Mesendoderm (in vitro differentiated cells): ENCODE data around the gene CROCC.

Experiments
- DNase-seq: peaks from one replicate; pipeline ENCODE4 v3.0.0; 2013
- H2AK5ac ChIP-seq: 2 replicates; pipeline ENCODE4 v1.6.1; 2013; ENCODE audit warnings: low read length, inconsistent platforms
- H2BK120ac ChIP-seq: 2 replicates; pipeline ENCODE4 v1.6.1; 2013; ENCODE audit warnings: low read depth, mild to moderate bottlenecking, low read length, moderate library complexity, mixed read lengths
- H2BK15ac ChIP-seq: replicated peaks from 2 replicates; pipeline ENCODE4 v1.6.1; 2013; ENCODE audit warnings: low read depth, mild to moderate bottlenecking, moderate library complexity
- H2BK5ac ChIP-seq: 2 replicates; pipeline ENCODE4 v1.6.1; 2013; ENCODE audit warnings: low read length, inconsistent platforms
- H3K18ac ChIP-seq: 2 replicates; pipeline ENCODE4 v1.6.1; 2013; ENCODE audit warnings: mild to moderate bottlenecking, low read length, mixed read lengths
- H3K23ac ChIP-seq: one replicate; pipeline ENCODE4 v1.6.1; 2013; ENCODE audit warnings: low read length
- H3K27ac ChIP-seq: 2 replicates; pipeline ENCODE4 v1.5.1; 2013; ENCODE audit warnings: low read depth, mild to moderate bottlenecking, inconsistent platforms, low read length, moderate library complexity
- H3K27me3 ChIP-seq: 2 replicates; pipeline ENCODE4 v1.6.1; 2013; ENCODE audit warnings: low read length, control low read depth, mild to moderate bottlenecking, inconsistent platforms; ENCODE audit not compliant: insufficient read depth, poor library complexity
- H3K36me3 ChIP-seq: 2 replicates; pipeline ENCODE4 v1.6.1; 2013; ENCODE audit warnings: low read length, inconsistent platforms; ENCODE audit not compliant: control insufficient read depth, insufficient read depth
- H3K4ac ChIP-seq: one replicate; pipeline ENCODE4 v1.6.1; 2013; ENCODE audit warnings: low read depth, mild to moderate bottlenecking, low read length, moderate library complexity
- H3K4me1 ChIP-seq: 2 replicates; pipeline ENCODE4 v1.6.1; 2013; ENCODE audit warnings: low read depth, low read length, inconsistent platforms; ENCODE audit not compliant: control insufficient read depth
- H3K4me2 ChIP-seq: 2 replicates; pipeline ENCODE4 v1.6.1; 2013; ENCODE audit warnings: low read length
- H3K4me3 ChIP-seq: 2 replicates; pipeline ENCODE4 v1.5.1; 2013; ENCODE audit warnings: mild to moderate bottlenecking, low read length
- H3K56ac ChIP-seq: one replicate; pipeline ENCODE4 v1.6.1; 2013; ENCODE audit warnings: low read length
- H3K79me1 ChIP-seq: 2 replicates; pipeline ENCODE4 v1.6.1; 2013; ENCODE audit warnings: low read length, inconsistent platforms
- H3K79me2 ChIP-seq: 2 replicates; pipeline ENCODE4 v1.6.1; 2013; ENCODE audit warnings: mild to moderate bottlenecking, low read length; ENCODE audit not compliant: control insufficient read depth, insufficient read depth
- H3K9ac ChIP-seq: 2 replicates; pipeline ENCODE4 v1.6.1; 2013; ENCODE audit warnings: low read length, inconsistent platforms
- H4K5ac ChIP-seq: one replicate; pipeline ENCODE4 v1.6.1; 2013; ENCODE audit warnings: low read length
- H4K8ac ChIP-seq: one replicate; pipeline ENCODE4 v1.6.1; 2013; ENCODE audit warnings: low read depth, mild to moderate bottlenecking, control low read depth, low read length, moderate library complexity
- WGBS: extraction: QIAGEN DNeasy Blood & Tissue Kit; methylation state at CpG from one replicate; pipeline ENCODE4 v1.1.7; 2013; ENCODE audit warnings: low lambda C conversion rate, missing lambda C conversion rate; ENCODE audit not compliant: insufficient coverage; ENCODE audit errors: extremely low coverage; 5-methylcytosine and 5-hydroxymethylcytosine counted together

Gene CROCC

GRCh38 chr1:17011439-17012307 lies 89.9 kb downstream of the CROCC start, which contains the start of gene ATP13A2:
Gene ATP13A2 (minus strand): TSS chr1:17011928. CDS start chr1:17011738, 190 bp downstream.
- Histone ChIP-seq H2AK5ac (no peak within 1 kb of the TSS), H3K4ac (peak within 1 kb of the TSS; percentile 19), H3K27me3 (no peaks in the 10 kb centered on the region), H3K4me3 (peak within 1 kb of the TSS; percentile 76), H3K79me2 (no peaks in the 10 kb centered on the region), H3K18ac (peak within 1 kb of the TSS; percentile 69), H4K5ac (no peak within 1 kb of the TSS), H3K9ac (peak within 1 kb of the TSS; percentile 80), H3K4me1 (peaks cover 12% of the 10 kb centered on the region), H3K4me2 (peak within 1 kb of the TSS; percentile 92), H3K36me3 (no peaks in the 10 kb centered on the region), H3K56ac (peak within 1 kb of the TSS; percentile 89), H3K23ac (peak within 1 kb of the TSS; percentile 45), H3K27ac (no peak within 1 kb of the TSS), H2BK120ac (peak within 1 kb of the TSS; percentile 9), H4K8ac (no peak within 1 kb of the TSS), H2BK15ac (no peak within 1 kb of the TSS), H3K79me1 (peaks cover 3% of the 10 kb centered on the region), H2BK5ac (no peak within 1 kb of the TSS)
- no CpG with 5 or more reads among the region's 94 CpGs for WGBS
- DNase-seq, result peak; percentile 96

- no peak overlapping the region for H3K18ac ChIP-seq
- no peak overlapping the region for H2BK5ac ChIP-seq
- H3K79me2 ChIP-seq, result no peaks in the 10 kb centered on the region
- no CpG with 5 or more reads among the region's 9 CpGs for WGBS
- H2BK120ac ChIP-seq, result no peak overlapping the region
- no peaks in the 10 kb centered on the region for H3K27me3 ChIP-seq
- H3K4me3 ChIP-seq, result no peak overlapping the region
- peaks cover 12% of the 10 kb centered on the region for H3K4me1 ChIP-seq
- no peak overlapping the region for H3K4ac ChIP-seq
- no peak overlapping the region for H3K27ac ChIP-seq
- no peak overlapping the region for H3K23ac ChIP-seq
- H3K4me2 ChIP-seq, result no peak overlapping the region
- H3K9ac ChIP-seq, result no peak overlapping the region
- H3K79me1 ChIP-seq, result peaks cover 3% of the 10 kb centered on the region
- H2AK5ac ChIP-seq, result no peak overlapping the region
- no peaks in the 10 kb centered on the region for H3K36me3 ChIP-seq
- H3K56ac ChIP-seq, result peak overlapping the region; percentile 34
- peak; percentile 39 for DNase-seq
- H4K5ac ChIP-seq, result no peak overlapping the region
- H4K8ac ChIP-seq, result no peak overlapping the region
- H2BK15ac ChIP-seq, result no peak overlapping the region
Observed at GRCh38 chr1:17012775-17013490, 91.2 kb downstream of the CROCC start.

- no peak overlapping the region for H3K56ac ChIP-seq
- no peak overlapping the region for H2AK5ac ChIP-seq
- no peak overlapping the region for H4K5ac ChIP-seq
- no CpG with 5 or more reads among the region's 13 CpGs for WGBS
- H3K79me2 ChIP-seq, result no peaks in the 10 kb centered on the region
- H3K4me2 ChIP-seq, result no peak overlapping the region
- H3K4ac ChIP-seq, result no peak overlapping the region
- H3K27me3 ChIP-seq, result no peaks in the 10 kb centered on the region
- H3K4me1 ChIP-seq, result peaks cover 12% of the 10 kb centered on the region
- no peak overlapping the region for H2BK120ac ChIP-seq
- H3K4me3 ChIP-seq, result no peak overlapping the region
- no peak overlapping the region for H4K8ac ChIP-seq
- no peak for DNase-seq
- H3K9ac ChIP-seq, result no peak overlapping the region
- no peak overlapping the region for H2BK15ac ChIP-seq
- no peak overlapping the region for H3K18ac ChIP-seq
- peaks cover 3% of the 10 kb centered on the region for H3K79me1 ChIP-seq
- H2BK5ac ChIP-seq, result no peak overlapping the region
- H3K23ac ChIP-seq, result no peak overlapping the region
- H3K36me3 ChIP-seq, result no peaks in the 10 kb centered on the region
- H3K27ac ChIP-seq, result no peak overlapping the region
Observed at GRCh38 chr1:17013491-17014320, 92.0 kb downstream of the CROCC start.

GRCh38 chr1:17014671-17015567 lies 93.2 kb downstream of the CROCC start:
- Histone ChIP-seq H4K8ac (no peak overlapping the region), H2BK5ac (no peak overlapping the region)
- WGBS, result no CpG with 5 or more reads among the region's 10 CpGs

GRCh38 chr1:17016317-17016661 lies 94.6 kb downstream of the CROCC start:
- Histone ChIP-seq H2BK15ac (no peak overlapping the region), H2BK5ac (no peak overlapping the region), H2AK5ac (no peak overlapping the region), H3K27me3 (no peaks in the 10 kb centered on the region), H3K36me3 (peaks cover 3% of the 10 kb centered on the region), H3K23ac (no peak overlapping the region), H3K9ac (no peak overlapping the region), H2BK120ac (no peak overlapping the region), H3K27ac (peak overlapping the region; percentile 43), H3K4me2 (no peak overlapping the region), H4K8ac (no peak overlapping the region), H3K79me1 (no peaks in the 10 kb centered on the region), H3K56ac (peak overlapping the region; percentile 73), H3K4ac (no peak overlapping the region), H4K5ac (no peak overlapping the region), H3K18ac (no peak overlapping the region), H3K4me3 (no peak overlapping the region), H3K4me1 (peaks cover 5% of the 10 kb centered on the region), H3K79me2 (no peaks in the 10 kb centered on the region)
- peak; percentile 73 for DNase-seq
- WGBS, result no CpG with 5 or more reads among the region's 5 CpGs

More at GRCh38 chr1:17014671-17015567, 93.2 kb downstream of the CROCC start:
- H3K27ac ChIP-seq, result no peak overlapping the region
- H3K4me3 ChIP-seq, result no peak overlapping the region
- H3K36me3 ChIP-seq, result peaks cover under 1% of the 10 kb centered on the region
- H4K5ac ChIP-seq, result no peak overlapping the region
- H3K4me2 ChIP-seq, result no peak overlapping the region
- peak; percentile 16 for DNase-seq
- H2BK15ac ChIP-seq, result no peak overlapping the region
- H3K79me2 ChIP-seq, result no peaks in the 10 kb centered on the region
- H3K56ac ChIP-seq, result no peak overlapping the region
- no peak overlapping the region for H3K9ac ChIP-seq
- H2BK120ac ChIP-seq, result no peak overlapping the region
- no peak overlapping the region for H3K18ac ChIP-seq
- no peak overlapping the region for H3K4ac ChIP-seq
- H3K23ac ChIP-seq, result no peak overlapping the region
- peaks cover 12% of the 10 kb centered on the region for H3K4me1 ChIP-seq
- H3K79me1 ChIP-seq, result peaks cover 2% of the 10 kb centered on the region
- no peak overlapping the region for H2AK5ac ChIP-seq
- no peaks in the 10 kb centered on the region for H3K27me3 ChIP-seq
